BE2C (cell line): ENCODE data around the gene CAMSAP1.
"Not testable (repeated sequence)": the region's sequence is repeated elsewhere in the genome, so short reads cannot be mapped to it uniquely, and the experiment has no call there.

Experiments
- DNase-seq: peaks from one replicate; pipeline ENCODE4 v3.0.0-alpha.2; 2020
- H3K27me3 ChIP-seq: fragments of 250-450 bp; sonication (Bioruptor Pico); 2 replicates; pipeline ENCODE4 v1.5.1; 2020; ENCODE audit warnings: mild to moderate bottlenecking
- H3K36me3 ChIP-seq: fragments of 250-450 bp; sonication (Bioruptor Pico); 2 replicates; pipeline ENCODE4 v1.5.1; 2020; ENCODE audit warnings: mild to moderate bottlenecking
- H3K4me1 ChIP-seq: fragments of 250-450 bp; sonication (Bioruptor Pico); 2 replicates; pipeline ENCODE4 v1.5.1; 2020
- H3K4me3 ChIP-seq: 2 replicates; pipeline ENCODE4 v1.5.1; 2011; ENCODE audit warnings: low read depth, low read length
- H3K9me3 ChIP-seq: fragments of 250-450 bp; sonication (Bioruptor Pico); 2 replicates; pipeline ENCODE4 v1.5.1; 2020
- TF ChIP-seq, protein P1 (sequence below): IDR thresholded peaks from 2 replicates; pipeline ENCODE4 v1.5.1; 2012; ENCODE audit warnings: mild to moderate bottlenecking, low read depth, low read length

CAMSAP1 gene

DNA sequence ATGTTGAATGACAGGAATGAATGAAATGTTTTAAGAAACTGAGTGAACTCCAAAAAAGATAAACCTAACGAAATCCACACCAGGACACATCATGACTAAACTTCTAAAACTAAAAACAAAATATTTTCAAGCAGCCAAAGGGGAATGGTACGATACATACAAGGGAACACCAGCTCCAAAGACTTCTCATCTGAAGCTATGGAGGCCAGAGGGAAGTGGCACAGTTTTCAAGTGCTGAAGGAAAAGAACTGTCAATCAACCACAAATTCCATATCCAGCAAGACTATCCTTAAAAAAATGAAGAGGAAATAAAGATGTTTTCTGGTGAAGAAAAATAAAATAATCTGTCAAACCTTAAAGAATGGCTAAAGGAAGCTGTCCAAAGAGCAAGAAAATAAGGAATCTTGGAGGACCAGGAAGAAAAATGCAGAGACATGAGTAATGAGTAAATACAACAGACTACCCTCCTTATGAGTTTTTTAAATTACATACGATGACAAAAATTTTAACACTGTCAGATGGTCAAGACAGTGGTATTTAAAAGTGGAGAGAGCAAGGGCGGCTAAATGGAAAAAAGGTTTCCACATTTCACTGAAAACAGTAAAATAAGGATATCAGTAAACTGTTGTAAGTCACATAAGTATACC, 12.0 kb downstream of the CAMSAP1 start:
- H3K9me3 ChIP-seq = peaks cover 2% of the 10 kb centered on the region; the same call in 1 of the 2 replicates
- DNase-seq = no peak
- peaks cover 11% of the 10 kb centered on the region for H3K4me1 ChIP-seq
- H3K36me3 ChIP-seq = no peaks in the 10 kb centered on the region; the same call in 1 of the 2 replicates
- H3K27me3 ChIP-seq = no peaks in the 10 kb centered on the region
- TF ChIP-seq, protein P1, sequence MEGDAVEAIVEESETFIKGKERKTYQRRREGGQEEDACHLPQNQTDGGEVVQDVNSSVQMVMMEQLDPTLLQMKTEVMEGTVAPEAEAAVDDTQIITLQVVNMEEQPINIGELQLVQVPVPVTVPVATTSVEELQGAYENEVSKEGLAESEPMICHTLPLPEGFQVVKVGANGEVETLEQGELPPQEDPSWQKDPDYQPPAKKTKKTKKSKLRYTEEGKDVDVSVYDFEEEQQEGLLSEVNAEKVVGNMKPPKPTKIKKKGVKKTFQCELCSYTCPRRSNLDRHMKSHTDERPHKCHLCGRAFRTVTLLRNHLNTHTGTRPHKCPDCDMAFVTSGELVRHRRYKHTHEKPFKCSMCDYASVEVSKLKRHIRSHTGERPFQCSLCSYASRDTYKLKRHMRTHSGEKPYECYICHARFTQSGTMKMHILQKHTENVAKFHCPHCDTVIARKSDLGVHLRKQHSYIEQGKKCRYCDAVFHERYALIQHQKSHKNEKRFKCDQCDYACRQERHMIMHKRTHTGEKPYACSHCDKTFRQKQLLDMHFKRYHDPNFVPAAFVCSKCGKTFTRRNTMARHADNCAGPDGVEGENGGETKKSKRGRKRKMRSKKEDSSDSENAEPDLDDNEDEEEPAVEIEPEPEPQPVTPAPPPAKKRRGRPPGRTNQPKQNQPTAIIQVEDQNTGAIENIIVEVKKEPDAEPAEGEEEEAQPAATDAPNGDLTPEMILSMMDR = no peak
- no peak overlapping the region for H3K4me3 ChIP-seq

DNA sequence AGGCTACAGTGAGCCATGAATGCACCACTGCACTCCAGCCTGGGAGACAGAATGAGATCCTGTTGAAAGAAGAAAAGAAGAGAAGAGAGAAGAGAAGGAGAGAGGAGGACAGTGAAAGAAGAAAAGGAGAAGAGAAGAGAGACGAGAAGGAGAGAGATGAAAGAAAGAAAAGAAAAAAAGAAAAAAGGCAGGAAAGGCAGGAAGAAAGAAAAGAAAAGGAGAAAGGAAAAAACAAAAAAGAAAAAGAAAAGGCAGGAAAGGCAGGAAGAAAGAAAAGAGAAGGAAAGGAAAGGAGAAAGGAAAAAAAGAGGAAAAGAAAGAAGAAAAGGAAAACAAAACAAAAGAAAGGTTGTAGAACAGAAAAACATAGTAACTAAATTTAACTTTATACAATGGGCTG, 14.2 kb downstream of the CAMSAP1 start:
- no peak for DNase-seq
- H3K4me3 ChIP-seq = no peak overlapping the region
- peaks cover 2% of the 10 kb centered on the region; the same call in 1 of the 2 replicates for H3K9me3 ChIP-seq
- H3K36me3 ChIP-seq = no peaks in the 10 kb centered on the region; the same call in 1 of the 2 replicates
- TF ChIP-seq, protein P1 = no peak
- peaks cover 25% of the 10 kb centered on the region for H3K4me1 ChIP-seq
- H3K27me3 ChIP-seq = no peaks in the 10 kb centered on the region

DNA sequence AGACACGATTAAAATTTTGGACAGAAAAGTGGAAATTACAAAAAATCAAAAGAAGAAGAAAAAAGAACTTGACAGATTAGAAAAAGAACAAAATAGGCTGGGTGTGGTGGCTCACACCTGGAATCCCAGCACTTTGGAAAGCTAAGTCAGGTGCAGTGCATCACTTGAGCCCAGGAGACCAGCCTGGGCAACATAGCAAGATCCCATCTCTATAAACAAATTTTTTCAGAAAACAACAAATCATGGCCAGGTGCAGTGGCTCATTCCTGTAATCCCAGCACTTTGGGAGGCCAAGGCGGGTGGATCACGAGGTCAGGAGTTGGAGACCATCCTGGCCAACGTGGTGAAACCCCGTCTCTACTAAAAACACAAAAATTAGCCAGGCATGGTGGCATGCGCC, 15.0 kb downstream of the CAMSAP1 start:
- not testable (repeated sequence) for H3K4me3 ChIP-seq, H3K27me3 ChIP-seq, DNase-seq, H3K9me3 ChIP-seq, H3K36me3 ChIP-seq
- peaks cover 32% of the 10 kb centered on the region for H3K4me1 ChIP-seq

DNA sequence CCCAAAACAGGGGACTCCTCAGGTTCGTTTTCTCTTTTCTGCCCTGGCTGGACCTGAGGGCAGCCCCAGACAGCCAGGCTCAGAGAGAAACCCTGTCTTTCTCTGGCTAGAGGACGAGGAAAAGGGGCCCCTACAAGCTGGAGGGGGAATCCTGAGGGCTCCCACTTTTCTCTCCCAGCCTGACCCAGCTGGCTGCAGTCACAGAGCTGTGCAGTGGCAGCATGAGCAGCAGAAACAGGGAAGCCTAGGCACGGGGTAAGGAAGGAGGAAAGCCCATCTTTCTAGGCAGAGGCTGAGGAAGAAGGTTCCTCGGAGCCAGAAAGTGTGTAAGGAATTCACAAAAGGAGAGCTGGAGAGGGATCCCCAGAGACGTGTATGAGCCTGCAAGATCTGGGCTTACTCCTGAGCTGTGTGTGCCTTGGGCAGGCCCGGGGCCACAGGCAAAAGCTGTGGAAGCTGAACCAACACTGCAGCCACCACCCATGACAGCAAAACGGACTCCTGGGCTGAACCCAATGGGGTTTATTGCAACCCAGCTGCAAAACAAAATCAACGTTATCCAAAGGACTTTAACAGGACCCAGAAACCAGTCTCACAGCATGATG, 16.2 kb downstream of the CAMSAP1 start:
- DNase-seq = no peak
- H3K9me3 ChIP-seq = peaks cover 2% of the 10 kb centered on the region; the same call in 1 of the 2 replicates
- TF ChIP-seq, protein P1 = no peak

DNA sequence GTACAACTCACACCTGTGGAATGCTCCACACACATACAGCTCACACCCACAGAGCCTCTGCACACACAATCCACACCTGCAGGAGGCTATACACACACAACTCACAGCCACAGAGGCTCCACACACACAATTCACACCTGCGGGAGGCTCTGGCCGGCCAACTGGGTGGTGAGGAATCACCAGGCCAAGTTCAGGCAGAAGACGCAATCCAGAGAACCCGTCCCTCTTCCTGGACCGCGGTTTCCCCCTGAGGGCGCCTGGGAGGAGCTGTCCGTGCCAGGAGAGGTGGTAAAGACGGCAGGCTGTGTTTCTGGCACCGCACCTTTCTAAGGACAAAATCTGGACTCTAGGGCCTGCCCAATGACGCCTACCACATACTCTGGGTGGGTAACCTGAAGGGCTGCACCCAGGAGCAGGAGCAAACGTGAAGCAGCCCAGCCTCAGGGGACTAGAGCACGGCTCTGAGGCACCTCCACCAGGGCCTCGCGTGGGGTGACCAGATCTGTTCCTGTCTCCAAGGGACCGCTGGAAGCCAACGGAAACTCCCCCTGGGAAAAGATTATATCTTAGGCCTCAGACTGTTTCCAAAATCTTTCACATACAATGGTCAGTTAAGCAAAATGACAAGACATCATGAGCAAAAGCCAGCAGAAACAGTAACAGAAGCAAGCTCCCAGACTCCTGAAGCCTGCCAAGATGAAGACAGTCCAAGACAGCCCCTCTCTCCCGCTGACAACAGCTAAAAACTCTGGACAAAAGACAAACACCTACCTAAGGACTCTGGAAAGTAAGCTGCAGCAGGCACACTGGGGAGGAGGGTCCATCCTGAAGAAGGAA, 16.9 kb downstream of the CAMSAP1 start:
- H3K4me1 ChIP-seq = peaks cover 41% of the 10 kb centered on the region

More for the DNA sequence above, 16.2 kb downstream of the CAMSAP1 start:
- H3K36me3 ChIP-seq = no peaks in the 10 kb centered on the region
- no peak overlapping the region for H3K4me3 ChIP-seq
- H3K4me1 ChIP-seq = peaks cover 41% of the 10 kb centered on the region
- no peaks in the 10 kb centered on the region for H3K27me3 ChIP-seq

More for the DNA sequence above, 16.9 kb downstream of the CAMSAP1 start:
- TF ChIP-seq, protein P1 = no peak
- peaks cover 2% of the 10 kb centered on the region; the same call in 1 of the 2 replicates for H3K9me3 ChIP-seq
- H3K36me3 ChIP-seq = no peaks in the 10 kb centered on the region
- no peak overlapping the region for H3K4me3 ChIP-seq
- DNase-seq = peak; percentile 44
- no peaks in the 10 kb centered on the region for H3K27me3 ChIP-seq
